WTC11 (cell line): ENCODE data around the gene MGAT2. TPM values are rescaled to one million over a fixed set of nuclear protein-coding genes. Genes with fewer than 3 reads are reported as not detected.

Experiments
- ATAC-seq: fragments of 200-7000 bp; cut with Tn5 transposase; 2 replicates; pipeline ENCODE4 v1.10.0; 2021; ENCODE audit warnings: mild to moderate bottlenecking, moderate library complexity
- CTCF ChIA-PET: fragments of 300-600 bp; sonication (Branson Sonifier 250); formaldehyde crosslinking; loops from one replicate; lab custom pipeline; 2021; ENCODE audit warnings: antibody characterized with exemption; lab: Charles Lee
- POLR2A ChIA-PET: fragments of 350-600 bp; sonication (Branson Sonifier 250); formaldehyde crosslinking; loops from one replicate; lab custom pipeline; 2021; ENCODE audit warnings: antibody characterized with exemption; lab: Charles Lee
- DNase-seq: peaks from one replicate; pipeline ENCODE4 v3.0.0; 2021; ENCODE audit warnings: low spot score
- H3K27ac Mint-ChIP-seq: 2 replicates; pipeline ENCODE4 v1.8.0; 2021; ENCODE audit warnings: mixed read lengths
- H3K27me3 Mint-ChIP-seq: 2 replicates; pipeline ENCODE4 v1.8.0; 2021; ENCODE audit warnings: low read depth, mild to moderate bottlenecking, moderate library complexity, mixed read lengths
- H3K36me3 Mint-ChIP-seq: 2 replicates; pipeline ENCODE4 v1.8.0; 2021; ENCODE audit warnings: mixed read lengths
- H3K4me1 Mint-ChIP-seq: 2 replicates; pipeline ENCODE4 v1.8.0; 2022; ENCODE audit warnings: mixed read lengths
- H3K4me3 Mint-ChIP-seq: 2 replicates; pipeline ENCODE4 v1.8.0; 2021; ENCODE audit warnings: mild to moderate bottlenecking, moderate library complexity, mixed read lengths
- H3K9me3 Mint-ChIP-seq: 2 replicates; pipeline ENCODE4 v1.8.0; 2021; ENCODE audit warnings: mixed read lengths
- ARID4B ChIP-seq: sonication (generic); formaldehyde crosslinking; IDR thresholded peaks from 2 replicates; pipeline ENCODE4 v1.8.0; 2023; ENCODE audit warnings: missing genetic modification reagents, mild to moderate bottlenecking, borderline replicate concordance
- CBFB ChIP-seq: sonication (generic); formaldehyde crosslinking; IDR thresholded peaks from 2 replicates; pipeline ENCODE4 v1.8.1; 2022; ENCODE audit warnings: mild to moderate bottlenecking, low read depth, missing genetic modification reagents
- FOXP4 ChIP-seq: sonication (generic); formaldehyde crosslinking; IDR thresholded peaks from 2 replicates; pipeline ENCODE4 v1.8.0; 2022; ENCODE audit warnings: mild to moderate bottlenecking, missing genetic modification reagents
- GTF2I ChIP-seq: fragments of 250-450 bp; sonication (Bioruptor Pico); conservative IDR thresholded peaks from 2 replicates; pipeline ENCODE4 v1.4.0; 2021; ENCODE audit warnings: mild to moderate bottlenecking
- NFATC4 ChIP-seq: fragments of 250-450 bp; sonication (Bioruptor Pico); IDR thresholded peaks from 2 replicates; pipeline ENCODE4 v1.9.0; 2021; ENCODE audit warnings: mild to moderate bottlenecking
- NFE2L1 ChIP-seq: sonication (generic); formaldehyde crosslinking; IDR thresholded peaks from 2 replicates; pipeline ENCODE4 v1.8.1; 2023; ENCODE audit warnings: missing genetic modification reagents
- NFYB ChIP-seq: sonication (generic); formaldehyde crosslinking; conservative IDR thresholded peaks from 2 replicates; pipeline ENCODE4 v1.8.0; 2022; ENCODE audit warnings: low read depth, missing genetic modification reagents
- OVOL2 ChIP-seq: fragments of 250-450 bp; sonication (Bioruptor Pico); IDR thresholded peaks from 2 replicates; pipeline ENCODE4 v1.9.0; 2021; ENCODE audit warnings: mild to moderate bottlenecking, borderline replicate concordance
- RELA ChIP-seq: sonication (generic); formaldehyde crosslinking; IDR thresholded peaks from 2 replicates; pipeline ENCODE4 v1.8.1; 2022; ENCODE audit warnings: missing genetic modification reagents, mild to moderate bottlenecking, borderline replicate concordance
- SMAD4 ChIP-seq: sonication (generic); formaldehyde crosslinking; IDR thresholded peaks from 2 replicates; pipeline ENCODE4 v1.8.0; 2022; ENCODE audit warnings: mild to moderate bottlenecking, missing genetic modification reagents
- TCF7 ChIP-seq: sonication (generic); formaldehyde crosslinking; IDR thresholded peaks from 2 replicates; pipeline ENCODE4 v1.8.0; 2022; ENCODE audit warnings: mild to moderate bottlenecking, low read depth, missing genetic modification reagents, moderate library complexity
- ZNF281 ChIP-seq: sonication (generic); formaldehyde crosslinking; IDR thresholded peaks from 2 replicates; pipeline ENCODE4 v1.8.0; 2023; ENCODE audit warnings: mild to moderate bottlenecking, missing genetic modification reagents
- total RNA-seq: library from RNA; stranded (reverse); gene quantifications from 3 replicates; pipeline ENCODE4 v1.2.3, GENCODE V29; 2021
- TF ChIP-seq, protein P1 (sequence below): sonication (generic); formaldehyde crosslinking; conservative IDR thresholded peaks from 2 replicates; pipeline ENCODE4 v1.8.1; 2023; ENCODE audit warnings: mild to moderate bottlenecking, low read depth, missing genetic modification reagents, moderate library complexity
- TF ChIP-seq, protein P2 (sequence below): fragments of 250-450 bp; sonication (Bioruptor Pico); IDR thresholded peaks from 2 replicates; pipeline ENCODE4 v1.9.0; 2021; ENCODE audit warnings: moderate library complexity, mild to moderate bottlenecking, inconsistent platforms, borderline replicate concordance
- TF ChIP-seq, protein P3 (sequence below): fragments of 250-450 bp; sonication (Bioruptor Pico); IDR thresholded peaks from 2 replicates; pipeline ENCODE4 v2.1.2; 2022; ENCODE audit warnings: mild to moderate bottlenecking, moderate library complexity
- TF ChIP-seq, protein P4 (sequence below): sonication (generic); formaldehyde crosslinking; IDR thresholded peaks from 2 replicates; pipeline ENCODE4 v1.8.0; 2022; ENCODE audit warnings: mild to moderate bottlenecking, missing genetic modification reagents
- TF ChIP-seq, protein P5 (sequence below): sonication (generic); formaldehyde crosslinking; IDR thresholded peaks from 2 replicates; pipeline ENCODE4 v1.8.0; 2022; ENCODE audit warnings: missing genetic modification reagents
- TF ChIP-seq, protein P6 (sequence below): sonication (generic); formaldehyde crosslinking; conservative IDR thresholded peaks from 2 replicates; pipeline ENCODE4 v1.8.1; 2022; ENCODE audit warnings: mild to moderate bottlenecking, missing genetic modification reagents

MGAT2 gene
- total RNA-seq, 1 experiment from 2014 or later, result 25.2 TPM

- no peaks in the 10 kb centered on the region for H3K4me1 Mint-ChIP-seq
- DNase-seq (no peak), ATAC-seq (no peak)
- POLR2A ChIA-PET, result no interaction called here
- H3K36me3 Mint-ChIP-seq, result peaks cover 43% of the 10 kb centered on the region
- no peak overlapping the region for H3K4me3 Mint-ChIP-seq
- H3K9me3 Mint-ChIP-seq, result no peaks in the 10 kb centered on the region
- H3K27ac Mint-ChIP-seq, result no peak overlapping the region
- no peaks in the 10 kb centered on the region for H3K27me3 Mint-ChIP-seq
- CTCF ChIA-PET, result no interaction called here
- TF ChIP-seq, protein P1, sequence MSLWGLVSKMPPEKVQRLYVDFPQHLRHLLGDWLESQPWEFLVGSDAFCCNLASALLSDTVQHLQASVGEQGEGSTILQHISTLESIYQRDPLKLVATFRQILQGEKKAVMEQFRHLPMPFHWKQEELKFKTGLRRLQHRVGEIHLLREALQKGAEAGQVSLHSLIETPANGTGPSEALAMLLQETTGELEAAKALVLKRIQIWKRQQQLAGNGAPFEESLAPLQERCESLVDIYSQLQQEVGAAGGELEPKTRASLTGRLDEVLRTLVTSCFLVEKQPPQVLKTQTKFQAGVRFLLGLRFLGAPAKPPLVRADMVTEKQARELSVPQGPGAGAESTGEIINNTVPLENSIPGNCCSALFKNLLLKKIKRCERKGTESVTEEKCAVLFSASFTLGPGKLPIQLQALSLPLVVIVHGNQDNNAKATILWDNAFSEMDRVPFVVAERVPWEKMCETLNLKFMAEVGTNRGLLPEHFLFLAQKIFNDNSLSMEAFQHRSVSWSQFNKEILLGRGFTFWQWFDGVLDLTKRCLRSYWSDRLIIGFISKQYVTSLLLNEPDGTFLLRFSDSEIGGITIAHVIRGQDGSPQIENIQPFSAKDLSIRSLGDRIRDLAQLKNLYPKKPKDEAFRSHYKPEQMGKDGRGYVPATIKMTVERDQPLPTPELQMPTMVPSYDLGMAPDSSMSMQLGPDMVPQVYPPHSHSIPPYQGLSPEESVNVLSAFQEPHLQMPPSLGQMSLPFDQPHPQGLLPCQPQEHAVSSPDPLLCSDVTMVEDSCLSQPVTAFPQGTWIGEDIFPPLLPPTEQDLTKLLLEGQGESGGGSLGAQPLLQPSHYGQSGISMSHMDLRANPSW (CRISPR knock-in tag), result no peak
- TF ChIP-seq ZNF281 (CRISPR knock-in tag), result no peak
- no peak for TF ChIP-seq FOXP4 (CRISPR knock-in tag)
- no peak for TF ChIP-seq NFATC4
- TF ChIP-seq SMAD4, result no peak
- TF ChIP-seq, protein P2, sequence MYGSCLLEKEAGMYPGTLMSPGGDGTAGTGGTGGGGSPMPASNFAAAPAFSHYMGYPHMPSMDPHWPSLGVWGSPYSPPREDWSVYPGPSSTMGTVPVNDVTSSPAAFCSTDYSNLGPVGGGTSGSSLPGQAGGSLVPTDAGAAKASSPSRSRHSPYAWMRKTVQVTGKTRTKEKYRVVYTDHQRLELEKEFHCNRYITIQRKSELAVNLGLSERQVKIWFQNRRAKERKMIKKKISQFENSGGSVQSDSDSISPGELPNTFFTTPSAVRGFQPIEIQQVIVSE, result no peak
- no peak for TF ChIP-seq RELA (CRISPR knock-in tag)
- TF ChIP-seq NFE2L1 (CRISPR knock-in tag), result no peak
- no peak for TF ChIP-seq TCF7 (CRISPR knock-in tag)
- no peak for TF ChIP-seq OVOL2 (CRISPR knock-in tag)
- no peak for TF ChIP-seq GTF2I (CRISPR knock-in tag)
- TF ChIP-seq, protein P3, sequence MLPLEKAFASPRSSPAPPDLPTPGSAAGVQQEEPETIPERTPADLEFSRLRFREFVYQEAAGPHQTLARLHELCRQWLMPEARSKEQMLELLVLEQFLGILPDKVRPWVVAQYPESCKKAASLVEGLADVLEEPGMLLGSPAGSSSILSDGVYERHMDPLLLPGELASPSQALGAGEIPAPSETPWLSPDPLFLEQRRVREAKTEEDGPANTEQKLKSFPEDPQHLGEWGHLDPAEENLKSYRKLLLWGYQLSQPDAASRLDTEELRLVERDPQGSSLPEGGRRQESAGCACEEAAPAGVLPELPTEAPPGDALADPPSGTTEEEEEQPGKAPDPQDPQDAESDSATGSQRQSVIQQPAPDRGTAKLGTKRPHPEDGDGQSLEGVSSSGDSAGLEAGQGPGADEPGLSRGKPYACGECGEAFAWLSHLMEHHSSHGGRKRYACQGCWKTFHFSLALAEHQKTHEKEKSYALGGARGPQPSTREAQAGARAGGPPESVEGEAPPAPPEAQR (CRISPR knock-in tag), result no peak
- TF ChIP-seq, protein P4, sequence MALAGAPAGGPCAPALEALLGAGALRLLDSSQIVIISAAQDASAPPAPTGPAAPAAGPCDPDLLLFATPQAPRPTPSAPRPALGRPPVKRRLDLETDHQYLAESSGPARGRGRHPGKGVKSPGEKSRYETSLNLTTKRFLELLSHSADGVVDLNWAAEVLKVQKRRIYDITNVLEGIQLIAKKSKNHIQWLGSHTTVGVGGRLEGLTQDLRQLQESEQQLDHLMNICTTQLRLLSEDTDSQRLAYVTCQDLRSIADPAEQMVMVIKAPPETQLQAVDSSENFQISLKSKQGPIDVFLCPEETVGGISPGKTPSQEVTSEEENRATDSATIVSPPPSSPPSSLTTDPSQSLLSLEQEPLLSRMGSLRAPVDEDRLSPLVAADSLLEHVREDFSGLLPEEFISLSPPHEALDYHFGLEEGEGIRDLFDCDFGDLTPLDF (CRISPR knock-in tag), result no peak
- TF ChIP-seq NFYB (CRISPR knock-in tag), result no peak
- no peak for TF ChIP-seq ARID4B (CRISPR knock-in tag)
- TF ChIP-seq, protein P5, sequence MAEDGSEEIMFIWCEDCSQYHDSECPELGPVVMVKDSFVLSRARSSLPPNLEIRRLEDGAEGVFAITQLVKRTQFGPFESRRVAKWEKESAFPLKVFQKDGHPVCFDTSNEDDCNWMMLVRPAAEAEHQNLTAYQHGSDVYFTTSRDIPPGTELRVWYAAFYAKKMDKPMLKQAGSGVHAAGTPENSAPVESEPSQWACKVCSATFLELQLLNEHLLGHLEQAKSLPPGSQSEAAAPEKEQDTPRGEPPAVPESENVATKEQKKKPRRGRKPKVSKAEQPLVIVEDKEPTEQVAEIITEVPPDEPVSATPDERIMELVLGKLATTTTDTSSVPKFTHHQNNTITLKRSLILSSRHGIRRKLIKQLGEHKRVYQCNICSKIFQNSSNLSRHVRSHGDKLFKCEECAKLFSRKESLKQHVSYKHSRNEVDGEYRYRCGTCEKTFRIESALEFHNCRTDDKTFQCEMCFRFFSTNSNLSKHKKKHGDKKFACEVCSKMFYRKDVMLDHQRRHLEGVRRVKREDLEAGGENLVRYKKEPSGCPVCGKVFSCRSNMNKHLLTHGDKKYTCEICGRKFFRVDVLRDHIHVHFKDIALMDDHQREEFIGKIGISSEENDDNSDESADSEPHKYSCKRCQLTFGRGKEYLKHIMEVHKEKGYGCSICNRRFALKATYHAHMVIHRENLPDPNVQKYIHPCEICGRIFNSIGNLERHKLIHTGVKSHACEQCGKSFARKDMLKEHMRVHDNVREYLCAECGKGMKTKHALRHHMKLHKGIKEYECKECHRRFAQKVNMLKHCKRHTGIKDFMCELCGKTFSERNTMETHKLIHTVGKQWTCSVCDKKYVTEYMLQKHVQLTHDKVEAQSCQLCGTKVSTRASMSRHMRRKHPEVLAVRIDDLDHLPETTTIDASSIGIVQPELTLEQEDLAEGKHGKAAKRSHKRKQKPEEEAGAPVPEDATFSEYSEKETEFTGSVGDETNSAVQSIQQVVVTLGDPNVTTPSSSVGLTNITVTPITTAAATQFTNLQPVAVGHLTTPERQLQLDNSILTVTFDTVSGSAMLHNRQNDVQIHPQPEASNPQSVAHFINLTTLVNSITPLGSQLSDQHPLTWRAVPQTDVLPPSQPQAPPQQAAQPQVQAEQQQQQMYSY (CRISPR knock-in tag), result no peak
- TF ChIP-seq, protein P6, sequence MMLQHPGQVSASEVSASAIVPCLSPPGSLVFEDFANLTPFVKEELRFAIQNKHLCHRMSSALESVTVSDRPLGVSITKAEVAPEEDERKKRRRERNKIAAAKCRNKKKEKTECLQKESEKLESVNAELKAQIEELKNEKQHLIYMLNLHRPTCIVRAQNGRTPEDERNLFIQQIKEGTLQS (CRISPR knock-in tag), result no peak
- TF ChIP-seq CBFB (CRISPR knock-in tag), result no peak
Measured at GRCh38 chr14:49670475-49670874, 49.9 kb downstream of the MGAT2 start.
